Measurements from ENCODE around the gene HSP90AB1.

The HSP90AB1 gene

GRCh38 chr6:44201638-44202303 lies 45.1 kb upstream of the HSP90AB1 start:
- no peak for TF ChIP-seq REST (IDR thresholded peaks at IDR 0.05; ENCODE audit: insufficient read depth in 1 of 2, low read depth in 2 of 2, low read length in 2 of 2)
- no peak for TF ChIP-seq TAF1 (IDR thresholded peaks at IDR 0.05; ENCODE audit: borderline replicate concordance, insufficient read depth, low read length)
- no peak for TF ChIP-seq FOXP2 (optimal IDR thresholded peaks at IDR 0.05; ENCODE audit: borderline replicate concordance, extremely low read depth, extremely low read length, insufficient read depth)
- TF ChIP-seq POLR2AphosphoS5 (IDR thresholded peaks at IDR 0.05; ENCODE audit: low read depth, low read length), result no peak

GRCh38 chr6:44202332-44202971 lies 44.4 kb upstream of the HSP90AB1 start:
- TF ChIP-seq POLR2AphosphoS5 (IDR thresholded peaks at IDR 0.05; ENCODE audit: low read depth, low read length), result no peak
- TF ChIP-seq SIN3A (IDR thresholded peaks at IDR 0.05; ENCODE audit: borderline replicate concordance, insufficient read depth, low read length), result no peak

GRCh38 chr6:44202972-44203750 lies 43.7 kb upstream of the HSP90AB1 start:
- TF ChIP-seq POLR2AphosphoS5 (IDR thresholded peaks at IDR 0.05; ENCODE audit: low read depth, low read length) (no peak), FOXP2 (optimal IDR thresholded peaks at IDR 0.05; ENCODE audit: borderline replicate concordance, extremely low read depth, extremely low read length, insufficient read depth) (no peak), SIN3A (IDR thresholded peaks at IDR 0.05; ENCODE audit: borderline replicate concordance, insufficient read depth, low read length) (no peak), REST (IDR thresholded peaks at IDR 0.05; ENCODE audit: insufficient read depth in 1 of 2, low read depth in 2 of 2, low read length in 2 of 2) (no peak), TAF1 (IDR thresholded peaks at IDR 0.05; ENCODE audit: borderline replicate concordance, insufficient read depth, low read length) (no peak)

GRCh38 chr6:44203955-44204354 lies 42.9 kb upstream of the HSP90AB1 start:
- TF ChIP-seq SIN3A (IDR thresholded peaks at IDR 0.05; ENCODE audit: borderline replicate concordance, insufficient read depth, low read length) (no peak), REST (IDR thresholded peaks at IDR 0.05; ENCODE audit: insufficient read depth in 1 of 2, low read depth in 2 of 2, low read length in 2 of 2) (no peak), POLR2AphosphoS5 (IDR thresholded peaks at IDR 0.05; ENCODE audit: low read depth, low read length) (no peak), FOXP2 (optimal IDR thresholded peaks at IDR 0.05; ENCODE audit: borderline replicate concordance, extremely low read depth, extremely low read length, insufficient read depth) (no peak), TAF1 (IDR thresholded peaks at IDR 0.05; ENCODE audit: borderline replicate concordance, insufficient read depth, low read length) (no peak)

- TF ChIP-seq FOXP2 (optimal IDR thresholded peaks at IDR 0.05; ENCODE audit: borderline replicate concordance, extremely low read depth, extremely low read length, insufficient read depth), result no peak
- no peak for TF ChIP-seq POLR2AphosphoS5 (IDR thresholded peaks at IDR 0.05; ENCODE audit: low read depth, low read length)
- TF ChIP-seq SIN3A (IDR thresholded peaks at IDR 0.05; ENCODE audit: borderline replicate concordance, insufficient read depth, low read length), result no peak
- no peak for TF ChIP-seq REST (IDR thresholded peaks at IDR 0.05; ENCODE audit: insufficient read depth in 1 of 2, low read depth in 2 of 2, low read length in 2 of 2)
- no peak for TF ChIP-seq TAF1 (IDR thresholded peaks at IDR 0.05; ENCODE audit: borderline replicate concordance, insufficient read depth, low read length)
These were observed 38.9 kb upstream of the HSP90AB1 start for GRCh38 chr6:44207966-44208365.
